GM19239 (cell line): ENCODE data around the gene TMEM37.

Experiments used
- DNase-seq: peaks from one replicate; pipeline ENCODE4 v3.0.0; 2011; ENCODE audit warnings: low spot score; ENCODE audit not compliant: insufficient read length
- FAIRE-seq: peaks from 2 replicates; lab custom pipeline; 2011; peaks lifted over from hg19 to GRCh38; lab: Jason Lieb, UNC

Gene TMEM37

GRCh38 chr2:119449521-119449920 is 17.9 kb downstream of the TMEM37 start:
- FAIRE-seq (no peak), DNase-seq (no peak)

- FAIRE-seq (no peak), DNase-seq (no peak)
Observed at GRCh38 chr2:119451336-119452050, 19.8 kb downstream of the TMEM37 start.

GRCh38 chr2:119453972-119454593 is 22.4 kb downstream of the TMEM37 start:
- DNase-seq (no peak), FAIRE-seq (no peak)

GRCh38 chr2:119455066-119455718 is 23.5 kb downstream of the TMEM37 start:
- FAIRE-seq (no peak), DNase-seq (no peak)

GRCh38 chr2:119460076-119460475 is 28.4 kb downstream of the TMEM37 start:
- no peak for DNase-seq
- FAIRE-seq, result no peak

GRCh38 chr2:119461811-119462210 is 30.2 kb downstream of the TMEM37 start:
- FAIRE-seq, result no peak

GRCh38 chr2:119462574-119462973 is 30.9 kb downstream of the TMEM37 start:
- DNase-seq (no peak), FAIRE-seq (no peak)

More at GRCh38 chr2:119461811-119462210, 30.2 kb downstream of the TMEM37 start:
- no peak for DNase-seq

- DNase-seq (no peak), FAIRE-seq (no peak)
Observed at GRCh38 chr2:119463136-119463535, 31.5 kb downstream of the TMEM37 start.

GRCh38 chr2:119463990-119464389 is 32.3 kb downstream of the TMEM37 start:
- FAIRE-seq (no peak), DNase-seq (no peak)

GRCh38 chr2:119464981-119465380 is 33.3 kb downstream of the TMEM37 start:
- DNase-seq (no peak), FAIRE-seq (no peak)

- FAIRE-seq (no peak), DNase-seq (no peak)
Observed at GRCh38 chr2:119465687-119466086, 34.0 kb downstream of the TMEM37 start.

GRCh38 chr2:119466373-119466772 is 34.7 kb downstream of the TMEM37 start:
- DNase-seq, result no peak
- FAIRE-seq, result no peak

- DNase-seq, result no peak
- no peak for FAIRE-seq
Observed at GRCh38 chr2:119468154-119468955, 36.7 kb downstream of the TMEM37 start.

- DNase-seq (no peak), FAIRE-seq (no peak)
Observed at GRCh38 chr2:119469131-119469530, 37.5 kb downstream of the TMEM37 start.

GRCh38 chr2:119469661-119470297 is 38.1 kb downstream of the TMEM37 start:
- FAIRE-seq, result no peak

GRCh38 chr2:119472749-119473148 is 41.1 kb downstream of the TMEM37 start:
- DNase-seq, result no peak

More at GRCh38 chr2:119469661-119470297, 38.1 kb downstream of the TMEM37 start:
- no peak for DNase-seq

GRCh38 chr2:119473621-119474370 is 42.1 kb downstream of the TMEM37 start:
- DNase-seq, result no peak
- no peak for FAIRE-seq

More at GRCh38 chr2:119472749-119473148, 41.1 kb downstream of the TMEM37 start:
- no peak for FAIRE-seq

GRCh38 chr2:119474371-119475224 is 42.9 kb downstream of the TMEM37 start:
- FAIRE-seq (no peak), DNase-seq (no peak)
